Activated CD4-positive, alpha-beta T cell treated with anti-CD3 and anti-CD28 coated beads, Interleukin-2, Interleukin-4, amounts not matched to agents 100 ng/mL and 50 ng/mL, durations not matched to agents 16 hours and 8 hours (primary cell): ENCODE measurements around the gene UBXN4.
"Not testable (repeated sequence)": the region's sequence is repeated elsewhere in the genome, so short reads cannot be mapped to it uniquely, and the experiment has no call there.

Source experiments
- DNase-seq: peaks from one replicate; pipeline ENCODE4 v3.0.0-alpha.2; 2020; ENCODE audit warnings: low spot score

UBXN4 gene

GRCh38 chr2:135803278-135803677 lies 61.6 kb downstream of the UBXN4 start:
- DNase-seq, result no peak

GRCh38 chr2:135807874-135808273 lies 66.2 kb downstream of the UBXN4 start:
- not testable (repeated sequence) for DNase-seq

- DNase-seq, result no peak
Observed at GRCh38 chr2:135812907-135813511, 71.4 kb downstream of the UBXN4 start.

GRCh38 chr2:135815269-135815668 lies 73.6 kb downstream of the UBXN4 start:
- DNase-seq, result no peak

GRCh38 chr2:135817466-135817865 lies 75.8 kb downstream of the UBXN4 start:
- no peak for DNase-seq

- DNase-seq, result no peak
Observed at GRCh38 chr2:135817951-135818350, 76.3 kb downstream of the UBXN4 start.

- DNase-seq, result peak; percentile 76
Observed at GRCh38 chr2:135818937-135819610, 77.4 kb downstream of the UBXN4 start.

- DNase-seq, result peak; percentile 91
Observed at GRCh38 chr2:135820003-135820618, 78.5 kb downstream of the UBXN4 start.

- DNase-seq, result no peak
Observed at GRCh38 chr2:135821190-135821589, 79.5 kb downstream of the UBXN4 start.

- DNase-seq, result no peak
Observed at GRCh38 chr2:135822855-135823254, 81.2 kb downstream of the UBXN4 start.

GRCh38 chr2:135825131-135825530 lies 83.5 kb downstream of the UBXN4 start:
- no peak for DNase-seq

- DNase-seq, result no peak
Observed at GRCh38 chr2:135825550-135826176, 84.0 kb downstream of the UBXN4 start.

- DNase-seq, result no peak
Observed at GRCh38 chr2:135826544-135826943, 84.9 kb downstream of the UBXN4 start.

GRCh38 chr2:135829378-135830135 lies 87.9 kb downstream of the UBXN4 start:
- DNase-seq, result no peak

GRCh38 chr2:135831180-135831812 lies 89.6 kb downstream of the UBXN4 start:
- DNase-seq, result no peak

GRCh38 chr2:135832891-135833290 lies 91.2 kb downstream of the UBXN4 start:
- no peak for DNase-seq
